ENCODE data around the gene PARD3.

DNA sequence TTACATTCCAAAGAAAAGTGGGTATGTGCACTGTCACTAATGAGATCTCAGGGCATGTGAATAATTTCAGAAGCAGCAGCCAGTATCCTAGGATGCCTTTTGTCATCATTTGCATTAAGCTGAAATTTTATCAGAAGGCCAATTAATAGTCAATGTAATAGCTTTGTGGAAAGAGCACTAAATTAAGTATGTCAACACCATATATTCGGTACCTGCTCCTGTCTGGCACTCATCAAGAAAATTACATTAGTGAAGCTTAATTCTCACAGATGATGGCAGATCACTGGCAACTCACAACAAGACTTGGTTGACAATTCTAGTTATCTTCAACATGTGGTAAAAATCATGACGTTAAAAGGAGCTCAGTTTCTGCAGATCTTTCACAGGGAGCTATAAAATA is 271.4 kb downstream of the PARD3 start:
- TF ChIP-seq, protein P1, sequence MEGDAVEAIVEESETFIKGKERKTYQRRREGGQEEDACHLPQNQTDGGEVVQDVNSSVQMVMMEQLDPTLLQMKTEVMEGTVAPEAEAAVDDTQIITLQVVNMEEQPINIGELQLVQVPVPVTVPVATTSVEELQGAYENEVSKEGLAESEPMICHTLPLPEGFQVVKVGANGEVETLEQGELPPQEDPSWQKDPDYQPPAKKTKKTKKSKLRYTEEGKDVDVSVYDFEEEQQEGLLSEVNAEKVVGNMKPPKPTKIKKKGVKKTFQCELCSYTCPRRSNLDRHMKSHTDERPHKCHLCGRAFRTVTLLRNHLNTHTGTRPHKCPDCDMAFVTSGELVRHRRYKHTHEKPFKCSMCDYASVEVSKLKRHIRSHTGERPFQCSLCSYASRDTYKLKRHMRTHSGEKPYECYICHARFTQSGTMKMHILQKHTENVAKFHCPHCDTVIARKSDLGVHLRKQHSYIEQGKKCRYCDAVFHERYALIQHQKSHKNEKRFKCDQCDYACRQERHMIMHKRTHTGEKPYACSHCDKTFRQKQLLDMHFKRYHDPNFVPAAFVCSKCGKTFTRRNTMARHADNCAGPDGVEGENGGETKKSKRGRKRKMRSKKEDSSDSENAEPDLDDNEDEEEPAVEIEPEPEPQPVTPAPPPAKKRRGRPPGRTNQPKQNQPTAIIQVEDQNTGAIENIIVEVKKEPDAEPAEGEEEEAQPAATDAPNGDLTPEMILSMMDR (conservative IDR thresholded peaks at IDR 0.05; ENCODE audit: low read depth, low read length): no peak
- TF ChIP-seq EZH2 (IDR thresholded peaks at IDR 0.05; ENCODE audit: low read length, unreplicated experiment): no peak
